Mucosa of descending colon (tissue), 3 donors: Measurements from ENCODE around the gene BCKDHB. TPM values are rescaled to one million over a fixed set of nuclear protein-coding genes. Genes with fewer than 3 reads are reported as not detected.

Experiments used
- ATAC-seq: fragments of 200-7000 bp; cut with Tn5 transposase; one replicate; pipeline ENCODE4 v1.9.1; 2020; ENCODE audit warnings: mild to moderate bottlenecking, moderate library complexity
- DNase-seq, 3 donors: peaks; one replicate each; pipeline ENCODE4 v3.0.0-alpha.2; 2020
- H3K36me3 ChIP-seq: fragments of 200-600 bp; one replicate; pipeline ENCODE4 v1.8.0; 2021; ENCODE audit warnings: low read depth, mild to moderate bottlenecking
- H3K4me1 ChIP-seq: fragments of 200-600 bp; one replicate; pipeline ENCODE4 v1.8.0; 2021; ENCODE audit warnings: low read depth, mild to moderate bottlenecking
- H3K4me3 ChIP-seq: fragments of 200-600 bp; one replicate; pipeline ENCODE4 v1.8.0; 2021; ENCODE audit warnings: mild to moderate bottlenecking
- H3K9me3 ChIP-seq: fragments of 200-600 bp; one replicate; pipeline ENCODE4 v1.8.0; 2021; ENCODE audit warnings: mild to moderate bottlenecking
- intact Hi-C, 2 donors: fragments of 100-400 bp; cut with DNase I in 1 of 2; cut with micrococcal nuclease in 1 of 2; formaldehyde crosslinking; loops; one replicate each; pipeline versions ENCODE4 v1.11.0 to v1.11.1; 2022; cut with DNase I, micrococcal nuclease
- total RNA-seq, 3 donors: library from RNA; stranded (reverse); fragmentation: NEBNext Ultra II Directional in 2 of 3; extraction: Animal tissue kit (Norgen Biotek cat#: 25700) in 2 of 3; gene quantifications; one replicate each; pipeline versions ENCODE4 v1.2.1 to v1.2.4, GENCODE V29; 2021 to 2023
- TF ChIP-seq, protein P1 (sequence below): fragments of 200-600 bp; IDR thresholded peaks from one replicate; pipeline ENCODE4 v1.8.0; 2022; ENCODE audit warnings: antibody characterized with exemption, mild to moderate bottlenecking
- donor health status: DM: no; HTN: no; CAD: no; lungs with moderate emphysema.
- donor health status: DM: no; HTN: no; CAD: no.
- donor health status: DM: no; HTN: yes; CAD: no.

BCKDHB gene
- total RNA-seq, 3 donors from 2014 or later: 25.8 to 49.7 (median 45.1) TPM

DNA sequence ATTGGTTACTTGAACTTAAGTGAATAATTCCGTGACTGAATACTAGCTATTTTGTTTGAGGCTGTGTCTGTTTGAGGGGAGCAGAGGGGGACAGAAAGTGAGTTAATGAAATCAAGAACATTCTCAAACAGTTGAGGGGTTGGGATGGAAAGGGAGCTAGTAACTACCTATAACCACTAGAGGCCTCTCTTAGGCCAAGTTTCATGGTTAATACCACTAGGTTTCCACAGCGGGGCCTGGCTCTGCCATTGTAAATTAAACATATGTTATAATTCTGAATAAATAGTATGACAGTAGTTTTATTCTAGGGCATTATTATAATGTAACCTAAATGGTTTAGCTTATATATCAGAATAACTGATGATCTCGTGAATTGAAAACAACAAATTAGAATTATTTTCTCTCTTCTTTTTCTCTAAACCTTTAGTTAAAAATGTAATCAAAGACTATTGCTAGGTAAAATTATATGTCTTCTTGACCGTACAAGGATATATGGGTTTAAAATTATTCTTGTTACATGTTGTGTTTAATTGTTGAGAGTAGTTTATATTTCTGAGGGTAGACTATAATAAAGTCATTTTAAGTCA lies 108.1 kb downstream of the BCKDHB start:
- H3K9me3 ChIP-seq: no peaks in the 10 kb centered on the region
- no peaks in the 10 kb centered on the region for H3K4me1 ChIP-seq
- intact Hi-C loops: no loop called here
- TF ChIP-seq, protein P1, sequence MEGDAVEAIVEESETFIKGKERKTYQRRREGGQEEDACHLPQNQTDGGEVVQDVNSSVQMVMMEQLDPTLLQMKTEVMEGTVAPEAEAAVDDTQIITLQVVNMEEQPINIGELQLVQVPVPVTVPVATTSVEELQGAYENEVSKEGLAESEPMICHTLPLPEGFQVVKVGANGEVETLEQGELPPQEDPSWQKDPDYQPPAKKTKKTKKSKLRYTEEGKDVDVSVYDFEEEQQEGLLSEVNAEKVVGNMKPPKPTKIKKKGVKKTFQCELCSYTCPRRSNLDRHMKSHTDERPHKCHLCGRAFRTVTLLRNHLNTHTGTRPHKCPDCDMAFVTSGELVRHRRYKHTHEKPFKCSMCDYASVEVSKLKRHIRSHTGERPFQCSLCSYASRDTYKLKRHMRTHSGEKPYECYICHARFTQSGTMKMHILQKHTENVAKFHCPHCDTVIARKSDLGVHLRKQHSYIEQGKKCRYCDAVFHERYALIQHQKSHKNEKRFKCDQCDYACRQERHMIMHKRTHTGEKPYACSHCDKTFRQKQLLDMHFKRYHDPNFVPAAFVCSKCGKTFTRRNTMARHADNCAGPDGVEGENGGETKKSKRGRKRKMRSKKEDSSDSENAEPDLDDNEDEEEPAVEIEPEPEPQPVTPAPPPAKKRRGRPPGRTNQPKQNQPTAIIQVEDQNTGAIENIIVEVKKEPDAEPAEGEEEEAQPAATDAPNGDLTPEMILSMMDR: no peak
- H3K36me3 ChIP-seq: no peaks in the 10 kb centered on the region
- H3K4me3 ChIP-seq: no peak overlapping the region
- peak in 1 of 3 donors; percentile 25 for DNase-seq
- peak; percentile 77 for ATAC-seq

DNA sequence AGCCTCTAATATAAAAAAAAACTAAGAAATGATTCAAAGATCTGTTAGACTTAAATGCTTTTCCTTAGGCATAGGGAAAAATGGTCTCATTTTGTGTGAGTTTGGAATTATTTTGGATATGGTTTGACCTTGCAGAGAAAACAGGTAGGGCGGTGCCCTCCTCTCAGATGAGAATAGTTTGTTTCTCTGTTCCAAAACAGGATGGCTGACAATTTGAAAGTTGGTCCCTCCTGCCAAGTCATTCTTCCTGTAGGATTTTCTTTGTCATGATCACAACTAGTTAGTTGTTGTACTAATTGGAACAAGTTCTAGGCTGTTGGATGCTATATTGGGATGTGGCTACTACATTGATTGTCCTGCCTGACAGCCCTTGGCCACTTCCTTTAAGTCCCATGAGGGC lies 108.6 kb downstream of the BCKDHB start:
- intact Hi-C loops: no loop called here
- Histone ChIP-seq H3K9me3 (no peaks in the 10 kb centered on the region), H3K4me3 (no peak overlapping the region), H3K4me1 (no peaks in the 10 kb centered on the region), H3K36me3 (no peaks in the 10 kb centered on the region)
- ATAC-seq: no peak
- no peak for DNase-seq
- TF ChIP-seq, protein P1: no peak

DNA sequence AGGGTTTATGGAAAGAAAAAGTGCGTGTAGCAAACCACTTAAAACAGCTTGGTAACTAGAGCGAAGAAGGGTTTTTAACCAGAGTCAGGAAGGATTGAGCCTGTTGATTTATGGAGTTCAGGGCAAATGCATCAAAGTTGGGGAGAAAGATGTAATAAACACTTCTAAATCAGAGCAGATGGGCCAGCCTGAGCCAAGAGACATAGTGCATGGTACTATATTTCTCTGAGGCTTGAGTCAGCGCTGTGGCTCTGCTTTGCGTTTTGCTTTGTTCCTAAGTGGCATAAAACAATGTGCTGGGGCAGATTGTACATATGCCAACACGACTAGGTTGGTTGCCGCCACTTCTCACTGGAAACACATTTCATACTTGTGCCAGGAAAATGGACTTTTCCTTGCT lies 111.3 kb downstream of the BCKDHB start:
- DNase-seq (no peak), ATAC-seq (no peak)
- Histone ChIP-seq H3K36me3 (no peaks in the 10 kb centered on the region), H3K4me3 (no peak overlapping the region), H3K9me3 (no peaks in the 10 kb centered on the region), H3K4me1 (no peaks in the 10 kb centered on the region)
- TF ChIP-seq, protein P1: no peak
- intact Hi-C loops: no loop called here

- DNase-seq (no peak), ATAC-seq (no peak)
- Histone ChIP-seq H3K9me3 (no peaks in the 10 kb centered on the region), H3K4me1 (no peaks in the 10 kb centered on the region), H3K4me3 (no peak overlapping the region), H3K36me3 (no peaks in the 10 kb centered on the region)
- intact Hi-C loops: no loop called here
- TF ChIP-seq, protein P1: no peak
These were observed 117.3 kb downstream of the BCKDHB start for GRCh38 chr6:80223743-80224212.

DNA sequence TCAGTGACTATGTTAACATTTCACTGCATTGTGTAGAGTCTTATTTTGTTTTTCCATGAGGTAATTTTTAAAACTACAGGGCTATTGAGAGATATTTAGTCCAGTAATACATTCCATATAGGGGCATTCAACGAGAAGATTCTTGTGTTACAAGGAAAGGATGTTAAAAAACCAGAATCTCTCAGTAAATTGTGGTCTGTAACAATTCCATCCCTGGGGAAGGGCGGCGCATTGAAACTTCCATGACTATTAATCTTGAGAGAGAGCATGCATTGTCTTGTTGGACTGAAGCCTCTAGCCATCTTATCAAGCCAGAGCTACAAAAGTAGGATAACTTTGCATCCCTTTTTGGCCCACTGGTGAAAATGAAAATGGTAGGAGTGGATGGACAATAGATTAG lies 119.7 kb downstream of the BCKDHB start:
- Histone ChIP-seq H3K9me3 (no peaks in the 10 kb centered on the region), H3K4me1 (no peaks in the 10 kb centered on the region), H3K36me3 (no peaks in the 10 kb centered on the region), H3K4me3 (no peak overlapping the region)
- ATAC-seq (no peak), DNase-seq (no peak)
- TF ChIP-seq, protein P1: no peak
- intact Hi-C loops: no loop called here

DNA sequence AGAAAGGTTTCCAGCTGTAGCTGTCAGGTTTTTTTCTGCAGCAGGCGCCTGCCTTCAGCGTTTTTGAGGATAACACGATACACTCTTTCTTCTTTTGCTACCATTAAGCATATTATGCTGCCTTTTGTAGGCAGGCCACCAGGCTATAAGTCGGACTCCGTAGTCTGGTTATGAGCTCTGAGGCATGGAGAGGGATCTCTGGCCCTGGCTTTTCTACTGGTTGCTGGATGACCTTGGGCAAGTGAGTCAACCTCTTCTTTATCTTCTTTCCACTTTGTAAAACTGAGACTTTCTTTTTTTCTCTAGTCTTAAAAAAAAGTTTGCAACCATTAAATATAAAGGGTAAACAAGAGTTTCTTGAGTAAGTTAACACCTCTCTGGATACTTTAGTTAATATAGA lies 120.2 kb downstream of the BCKDHB start:
- TF ChIP-seq, protein P1: no peak
- H3K9me3 ChIP-seq: no peaks in the 10 kb centered on the region
- H3K36me3 ChIP-seq: no peaks in the 10 kb centered on the region
- H3K4me3 ChIP-seq: no peak overlapping the region
- no peak for ATAC-seq
- no peaks in the 10 kb centered on the region for H3K4me1 ChIP-seq
- no peak for DNase-seq
- intact Hi-C loops: no loop called here
